Astrocyte (in vitro differentiated cells and primary cell): ENCODE data around the gene INPP5A. TPM values are rescaled to one million over a fixed set of nuclear protein-coding genes. Genes with fewer than 3 reads are reported as not detected.
A peak's percentile ranks its signal among the peaks of the same experiment; 100 is the strongest.

Experiments
- DNase-seq: peaks from one replicate; pipeline ENCODE4 v3.0.0-alpha.2; 2010; ENCODE audit warnings: low read depth
- FAIRE-seq: peaks from 2 replicates; lab custom pipeline; 2011; peaks lifted over from hg19 to GRCh38; lab: Jason Lieb, UNC
- H2AFZ ChIP-seq: 2 replicates; pipeline ENCODE4 v1.6.0; 2012; ENCODE audit warnings: low read depth, low read length, inconsistent platforms
- H3K27ac ChIP-seq: 2 replicates; pipeline ENCODE4 v1.5.1; 2011; ENCODE audit warnings: low read depth, low read length, inconsistent platforms
- H3K27me3 ChIP-seq: 2 replicates; pipeline ENCODE4 v1.6.0; 2011; ENCODE audit warnings: low read length, inconsistent platforms; ENCODE audit not compliant: insufficient read depth
- H3K36me3 ChIP-seq: 2 replicates; pipeline ENCODE4 v1.5.1; 2011; ENCODE audit warnings: low read length, inconsistent platforms; ENCODE audit not compliant: insufficient read depth
- H3K4me1 ChIP-seq: 2 replicates; pipeline ENCODE4 v1.5.1; 2011; ENCODE audit warnings: low read length, inconsistent platforms; ENCODE audit not compliant: insufficient read depth
- H3K4me2 ChIP-seq: 2 replicates; pipeline ENCODE4 v1.6.0; 2012; ENCODE audit warnings: low read length, inconsistent platforms
- H3K4me3 ChIP-seq: 2 replicates; pipeline ENCODE4 v1.5.1; 2011; ENCODE audit warnings: low read depth, mild to moderate bottlenecking, low read length, inconsistent platforms; ENCODE audit not compliant: insufficient read depth
- H3K79me2 ChIP-seq: 2 replicates; pipeline ENCODE4 v1.6.0; 2012; ENCODE audit warnings: mild to moderate bottlenecking, low read length, inconsistent platforms; ENCODE audit not compliant: insufficient read depth
- H3K9ac ChIP-seq: 2 replicates; pipeline ENCODE4 v1.6.0; 2012; ENCODE audit warnings: mild to moderate bottlenecking, low read length, inconsistent platforms
- H3K9me3 ChIP-seq: 2 replicates; pipeline ENCODE4 v1.5.1; 2012; ENCODE audit warnings: low read depth, mild to moderate bottlenecking, low read length, inconsistent platforms; ENCODE audit not compliant: insufficient read depth
- H4K20me1 ChIP-seq: 2 replicates; pipeline ENCODE4 v1.6.0; 2012; ENCODE audit warnings: low read length, inconsistent platforms; ENCODE audit not compliant: insufficient read depth
- H3K27ac Mint-ChIP-seq: one replicate; pipeline ENCODE4 v1.8.0; 2021; ENCODE audit warnings: mild to moderate bottlenecking, mixed read lengths; ENCODE audit not compliant: unreplicated experiment
- H3K27me3 Mint-ChIP-seq: one replicate; pipeline ENCODE4 v1.8.0; 2021; ENCODE audit warnings: low read depth, mixed read lengths; ENCODE audit not compliant: unreplicated experiment
- H3K36me3 Mint-ChIP-seq: one replicate; pipeline ENCODE4 v1.8.0; 2021; ENCODE audit warnings: low read depth, mixed read lengths; ENCODE audit not compliant: unreplicated experiment
- H3K4me1 Mint-ChIP-seq: one replicate; pipeline ENCODE4 v1.8.0; 2021; ENCODE audit warnings: low read depth, mixed read lengths; ENCODE audit not compliant: unreplicated experiment
- H3K4me3 Mint-ChIP-seq: one replicate; pipeline ENCODE4 v1.8.0; 2021; ENCODE audit warnings: mild to moderate bottlenecking, moderate library complexity, mixed read lengths; ENCODE audit not compliant: unreplicated experiment
- H3K9me3 Mint-ChIP-seq: one replicate; pipeline ENCODE4 v1.8.0; 2021; ENCODE audit warnings: mild to moderate bottlenecking, mixed read lengths; ENCODE audit not compliant: unreplicated experiment
- EZH2 ChIP-seq: IDR thresholded peaks from 2 replicates; pipeline ENCODE4 v1.6.1; 2012; ENCODE audit warnings: mild to moderate bottlenecking, low read length, inconsistent platforms; ENCODE audit not compliant: insufficient read depth
- total RNA-seq: library from RNA; stranded (reverse); gene quantifications from 2 replicates; pipeline ENCODE4 v1.2.1, GENCODE V29; 2021
- TF ChIP-seq, protein P1 (sequence below): IDR thresholded peaks from 2 replicates; pipeline ENCODE4 v1.5.1; 2011; ENCODE audit warnings: low read depth, mild to moderate bottlenecking, inconsistent platforms, low read length, moderate library complexity; ENCODE audit not compliant: insufficient read depth

INPP5A gene
- total RNA-seq, 1 donor from 2014 or later, result 39.1 TPM

DNA sequence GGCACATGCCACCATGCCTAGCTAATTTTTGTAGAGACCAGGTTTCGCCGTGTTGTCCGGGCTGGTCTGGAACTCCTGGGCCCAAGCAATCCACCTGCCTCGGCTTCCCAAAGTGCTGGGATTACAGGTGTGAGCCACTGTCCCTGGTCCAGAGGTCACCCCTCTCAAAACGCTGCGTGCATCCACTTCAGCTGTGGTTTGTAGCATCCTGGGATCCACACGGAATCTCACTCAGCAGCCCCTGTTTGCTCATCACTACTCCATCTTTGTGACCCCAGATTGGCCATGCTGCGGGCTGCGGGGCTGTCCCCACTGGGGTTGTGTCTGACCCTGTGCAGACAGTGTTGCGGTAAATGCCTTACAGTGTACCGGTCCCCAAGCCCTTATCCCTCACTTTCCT, 3.5 kb downstream of the INPP5A start:
- peaks cover 80% of the 10 kb centered on the region for H4K20me1 ChIP-seq

DNA sequence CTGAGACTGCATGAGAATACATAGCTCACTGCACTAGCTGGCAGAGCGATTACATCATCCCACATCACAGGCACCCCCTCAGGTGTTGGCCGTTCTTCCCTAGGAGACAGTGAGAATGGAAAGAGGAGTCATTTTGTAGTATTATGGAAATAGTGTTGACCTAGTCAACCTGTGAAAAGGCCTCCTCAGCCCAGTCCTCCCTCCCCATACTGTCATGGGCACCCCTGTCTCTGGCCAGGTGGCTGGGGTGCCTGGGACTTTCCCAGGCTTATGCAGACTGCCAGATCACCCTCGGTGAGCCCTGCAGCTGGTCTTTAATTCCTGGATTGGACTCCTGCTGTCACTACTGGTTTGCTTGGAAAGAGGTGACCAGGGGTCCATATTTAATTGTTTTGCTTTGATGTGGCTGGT, 4.0 kb downstream of the INPP5A start:
- Mint-ChIP-seq H3K4me3 (no peak overlapping the region), H3K27me3 (no peaks in the 10 kb centered on the region), H3K4me1 (peaks cover 41% of the 10 kb centered on the region), H3K27ac (no peak overlapping the region), H3K9me3 (no peaks in the 10 kb centered on the region), H3K36me3 (peaks cover 6% of the 10 kb centered on the region)
- no peak for FAIRE-seq
- no peaks in the 10 kb centered on the region for H3K9me3 ChIP-seq
- peak overlapping the region; percentile 92 for H3K4me2 ChIP-seq
- H3K9ac ChIP-seq, result no peak overlapping the region
- no peak overlapping the region for H2AFZ ChIP-seq
- H3K27me3 ChIP-seq, result no peaks in the 10 kb centered on the region
- H3K4me3 ChIP-seq, result no peak overlapping the region
- peaks cover 39% of the 10 kb centered on the region for H3K4me1 ChIP-seq
- no peak for TF ChIP-seq EZH2
- TF ChIP-seq, protein P1, sequence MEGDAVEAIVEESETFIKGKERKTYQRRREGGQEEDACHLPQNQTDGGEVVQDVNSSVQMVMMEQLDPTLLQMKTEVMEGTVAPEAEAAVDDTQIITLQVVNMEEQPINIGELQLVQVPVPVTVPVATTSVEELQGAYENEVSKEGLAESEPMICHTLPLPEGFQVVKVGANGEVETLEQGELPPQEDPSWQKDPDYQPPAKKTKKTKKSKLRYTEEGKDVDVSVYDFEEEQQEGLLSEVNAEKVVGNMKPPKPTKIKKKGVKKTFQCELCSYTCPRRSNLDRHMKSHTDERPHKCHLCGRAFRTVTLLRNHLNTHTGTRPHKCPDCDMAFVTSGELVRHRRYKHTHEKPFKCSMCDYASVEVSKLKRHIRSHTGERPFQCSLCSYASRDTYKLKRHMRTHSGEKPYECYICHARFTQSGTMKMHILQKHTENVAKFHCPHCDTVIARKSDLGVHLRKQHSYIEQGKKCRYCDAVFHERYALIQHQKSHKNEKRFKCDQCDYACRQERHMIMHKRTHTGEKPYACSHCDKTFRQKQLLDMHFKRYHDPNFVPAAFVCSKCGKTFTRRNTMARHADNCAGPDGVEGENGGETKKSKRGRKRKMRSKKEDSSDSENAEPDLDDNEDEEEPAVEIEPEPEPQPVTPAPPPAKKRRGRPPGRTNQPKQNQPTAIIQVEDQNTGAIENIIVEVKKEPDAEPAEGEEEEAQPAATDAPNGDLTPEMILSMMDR, result no peak
- DNase-seq, result no peak
- no peak overlapping the region for H3K27ac ChIP-seq
- peaks cover 84% of the 10 kb centered on the region for H4K20me1 ChIP-seq
- H3K79me2 ChIP-seq, result peaks cover 83% of the 10 kb centered on the region
- H3K36me3 ChIP-seq, result no peaks in the 10 kb centered on the region

More for the DNA sequence above, 3.5 kb downstream of the INPP5A start:
- Histone ChIP-seq H3K27me3 (no peaks in the 10 kb centered on the region), H3K36me3 (no peaks in the 10 kb centered on the region), H3K27ac (no peak overlapping the region), H3K4me2 (peak overlapping the region; percentile 92), H3K4me1 (peaks cover 44% of the 10 kb centered on the region), H3K4me3 (no peak overlapping the region), H3K9me3 (no peaks in the 10 kb centered on the region), H2AFZ (no peak overlapping the region), H3K9ac (peak overlapping the region; percentile 83), H3K79me2 (peaks cover 83% of the 10 kb centered on the region)
- peaks cover 6% of the 10 kb centered on the region for H3K36me3 Mint-ChIP-seq
- H3K4me3 Mint-ChIP-seq, result no peak overlapping the region
- TF ChIP-seq EZH2, result no peak
- TF ChIP-seq, protein P1, result no peak
- DNase-seq (no peak), FAIRE-seq (no peak)
- H3K9me3 Mint-ChIP-seq, result no peaks in the 10 kb centered on the region
- peaks cover 44% of the 10 kb centered on the region for H3K4me1 Mint-ChIP-seq
- no peaks in the 10 kb centered on the region for H3K27me3 Mint-ChIP-seq
- peak overlapping the region; percentile 73 for H3K27ac Mint-ChIP-seq

DNA sequence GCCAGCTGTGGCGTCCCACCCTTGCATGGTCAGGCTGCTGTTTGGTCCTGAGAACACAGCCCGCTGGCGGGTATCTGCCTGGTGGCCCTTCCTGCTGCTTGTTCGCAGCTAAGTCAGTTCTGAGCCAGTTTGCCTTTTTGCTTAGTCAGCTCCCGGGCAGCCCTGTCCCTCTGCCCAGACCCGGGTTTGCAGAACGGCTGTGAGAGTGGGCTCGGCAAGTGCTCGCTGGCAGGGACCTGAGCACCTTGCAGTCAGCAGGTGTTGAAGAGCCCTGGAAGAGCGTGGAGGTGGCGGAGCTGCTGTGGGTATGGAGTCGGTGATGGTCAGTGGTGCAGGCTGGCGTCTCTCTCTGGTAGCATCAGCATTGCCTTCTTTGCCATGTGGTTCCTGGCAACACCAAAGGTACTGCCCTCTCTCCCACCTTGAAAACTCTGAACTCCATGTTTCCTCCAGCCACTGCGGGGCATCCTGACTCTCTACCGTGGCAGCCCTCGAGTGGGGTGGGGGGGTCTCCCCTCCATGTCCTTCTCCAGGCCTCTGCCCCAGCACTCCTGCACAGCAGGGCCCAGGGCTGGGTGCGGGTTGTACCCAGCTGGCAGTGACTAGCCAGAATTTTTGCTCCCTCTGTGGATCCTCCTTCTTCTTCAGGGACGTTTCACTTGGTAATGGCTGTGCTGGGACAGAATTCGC, 4.6 kb downstream of the INPP5A start:
- Histone ChIP-seq H2AFZ (no peak overlapping the region), H3K9me3 (no peaks in the 10 kb centered on the region), H3K27me3 (no peaks in the 10 kb centered on the region), H3K4me2 (peak overlapping the region; percentile 92), H3K36me3 (no peaks in the 10 kb centered on the region), H3K9ac (no peak overlapping the region), H3K27ac (no peak overlapping the region), H3K4me3 (no peak overlapping the region), H4K20me1 (peaks cover 91% of the 10 kb centered on the region), H3K79me2 (peaks cover 89% of the 10 kb centered on the region), H3K4me1 (peaks cover 39% of the 10 kb centered on the region)
- peaks cover 41% of the 10 kb centered on the region for H3K4me1 Mint-ChIP-seq
- TF ChIP-seq, protein P1, result no peak
- TF ChIP-seq EZH2, result no peak
- no peak for DNase-seq
- no peak overlapping the region for H3K4me3 Mint-ChIP-seq
- no peaks in the 10 kb centered on the region for H3K9me3 Mint-ChIP-seq
- peaks cover 6% of the 10 kb centered on the region for H3K36me3 Mint-ChIP-seq
- FAIRE-seq, result no peak
- H3K27me3 Mint-ChIP-seq, result no peaks in the 10 kb centered on the region
- H3K27ac Mint-ChIP-seq, result no peak overlapping the region
